Measurements from ENCODE around the gene ABCA13. TPM values are rescaled to one million over a fixed set of nuclear protein-coding genes. Genes with fewer than 3 reads are reported as not detected.

Gene ABCA13
- total RNA-seq, 1 donor, result 0.21 TPM

DNA sequence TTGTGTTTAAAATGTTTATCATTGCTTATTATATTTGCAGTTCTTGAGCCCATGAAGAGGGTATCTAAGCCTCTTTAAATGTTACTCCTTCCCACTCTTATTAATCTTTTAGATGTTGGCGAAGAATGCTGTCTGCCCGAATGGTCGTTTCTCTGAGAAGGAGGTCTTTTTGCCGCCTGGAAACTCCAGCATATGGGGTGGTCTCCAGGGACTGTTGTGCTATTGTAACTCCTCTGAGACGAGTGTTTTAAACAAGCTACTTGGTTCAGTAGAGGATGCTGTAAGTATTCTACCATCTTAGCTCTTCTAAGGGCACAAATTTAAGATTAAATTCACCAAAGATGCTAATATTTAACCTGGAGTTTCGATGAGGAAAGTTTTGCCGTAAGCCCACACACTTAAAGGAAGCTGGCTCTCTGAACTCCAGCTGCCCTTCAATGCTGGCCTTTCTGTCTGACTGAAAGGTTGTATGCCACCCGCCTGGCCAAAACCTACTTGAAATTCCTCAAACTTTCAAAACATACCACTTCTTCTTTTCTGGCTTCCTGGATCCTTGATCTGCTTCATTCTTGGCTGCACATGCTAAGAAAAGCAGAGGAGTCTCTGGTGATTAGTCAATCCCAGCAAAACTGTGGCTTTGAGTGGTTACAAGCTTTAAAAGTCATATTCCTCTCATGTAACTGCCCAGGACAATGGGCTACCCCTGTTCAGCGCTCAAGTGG is 74.7 kb downstream of the ABCA13 start:
- peaks cover 22% of the 10 kb centered on the region for H3K4me1 ChIP-seq (ENCODE audit: insufficient read depth, low read length)
- H3K9me3 ChIP-seq (ENCODE audit: low read depth, low read length), result no peaks in the 10 kb centered on the region
- no peaks in the 10 kb centered on the region for H3K27me3 ChIP-seq (ENCODE audit: insufficient read depth, low read length)
- H3K4me3 ChIP-seq (ENCODE audit: low read length), result no peak overlapping the region

DNA sequence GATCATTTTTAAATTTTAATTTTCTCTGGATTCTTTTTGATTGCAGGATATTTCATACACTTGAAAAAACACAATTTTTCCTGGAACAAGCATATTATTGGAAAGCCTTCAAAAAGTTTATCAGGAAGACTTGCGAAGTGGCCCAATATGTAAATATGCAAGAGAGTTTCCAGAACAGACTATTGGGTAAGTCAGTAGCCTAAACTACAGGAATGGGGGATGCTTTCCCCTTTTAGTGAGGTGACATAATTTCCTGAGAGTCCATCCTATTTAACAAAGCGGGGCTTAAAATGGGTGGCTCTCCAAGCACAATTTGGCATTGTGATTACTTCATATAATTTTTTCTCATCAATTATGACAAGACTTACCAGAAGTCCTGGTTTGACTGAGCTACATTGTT is 77.9 kb downstream of the ABCA13 start:
- peaks cover 21% of the 10 kb centered on the region for H3K4me1 ChIP-seq (ENCODE audit: insufficient read depth, low read length)
- no peaks in the 10 kb centered on the region for H3K27me3 ChIP-seq (ENCODE audit: insufficient read depth, low read length)
- H3K4me3 ChIP-seq (ENCODE audit: low read length), result no peak overlapping the region
- no peaks in the 10 kb centered on the region for H3K9me3 ChIP-seq (ENCODE audit: low read depth, low read length)

DNA sequence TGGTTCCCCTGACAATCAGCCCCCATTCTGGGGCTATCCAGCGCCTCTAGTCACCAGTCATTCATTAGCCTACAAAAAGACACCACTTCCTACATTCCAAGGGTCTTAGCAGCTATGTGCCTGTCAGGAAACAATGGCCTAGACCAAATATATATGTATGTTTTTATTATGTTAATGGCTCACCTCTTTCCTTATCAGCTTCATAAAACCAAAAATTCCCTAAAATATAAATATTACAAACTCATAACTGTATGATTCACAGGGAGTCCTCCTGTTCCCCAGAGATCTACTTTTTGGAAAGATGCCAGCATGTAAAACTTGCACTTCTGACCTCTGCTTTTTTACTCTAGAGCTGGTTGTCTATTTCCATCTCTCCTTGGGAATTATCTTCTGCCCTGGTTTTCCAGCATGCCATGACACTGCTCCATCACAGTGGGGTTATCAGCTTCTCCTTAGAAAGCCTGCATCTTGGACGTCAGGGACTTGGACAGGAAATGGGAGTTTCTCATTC is 79.2 kb downstream of the ABCA13 start:
- Histone ChIP-seq H3K27me3 (ENCODE audit: insufficient read depth, low read length) (no peaks in the 10 kb centered on the region), H3K9me3 (ENCODE audit: low read depth, low read length) (no peaks in the 10 kb centered on the region), H3K4me3 (ENCODE audit: low read length) (no peak overlapping the region), H3K4me1 (ENCODE audit: insufficient read depth, low read length) (peaks cover 8% of the 10 kb centered on the region)

DNA sequence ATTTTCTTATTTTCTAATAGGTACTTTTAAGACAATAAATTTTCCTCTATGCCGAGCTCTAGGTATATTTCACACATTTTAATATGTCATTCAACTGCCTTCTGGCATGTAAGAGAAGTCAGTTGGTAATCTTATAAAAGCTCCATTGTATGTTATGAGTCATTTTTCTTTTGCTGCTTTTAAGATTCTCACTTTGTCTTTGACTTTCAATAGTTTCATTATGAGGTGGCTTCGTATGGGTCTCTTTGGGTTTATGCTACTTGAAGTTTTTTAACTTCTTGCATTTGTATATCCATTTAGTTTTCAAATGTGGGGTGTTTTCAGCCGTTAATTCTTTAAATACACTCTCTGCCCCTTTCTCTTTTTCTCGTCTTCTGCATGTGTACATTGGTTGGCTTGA is 80.5 kb downstream of the ABCA13 start:
- H3K4me1 ChIP-seq (ENCODE audit: insufficient read depth, low read length), result no peaks in the 10 kb centered on the region
- no peak overlapping the region for H3K4me3 ChIP-seq (ENCODE audit: low read length)
- no peaks in the 10 kb centered on the region for H3K9me3 ChIP-seq (ENCODE audit: low read depth, low read length)
- H3K27me3 ChIP-seq (ENCODE audit: insufficient read depth, low read length), result no peaks in the 10 kb centered on the region

DNA sequence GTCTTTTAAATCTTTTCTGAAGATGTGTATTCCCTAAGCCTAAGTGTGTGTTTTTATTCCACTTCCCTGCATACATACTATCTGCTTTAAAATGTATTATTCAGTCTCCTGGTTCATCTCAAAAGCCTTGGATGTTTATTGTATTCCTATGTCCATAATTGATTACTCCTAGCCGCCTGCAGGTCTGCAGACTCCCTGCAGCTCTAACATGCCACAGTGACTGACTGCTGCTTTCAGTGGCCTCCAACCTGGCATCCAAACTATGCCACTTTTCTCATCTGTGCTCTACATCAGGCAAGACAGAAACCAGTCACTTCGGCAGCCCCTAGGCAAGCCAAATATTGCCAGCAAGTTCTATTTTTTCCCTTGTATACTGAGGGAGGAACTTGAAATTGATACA is 81.7 kb downstream of the ABCA13 start:
- Histone ChIP-seq H3K27me3 (ENCODE audit: insufficient read depth, low read length) (no peaks in the 10 kb centered on the region), H3K9me3 (ENCODE audit: low read depth, low read length) (no peaks in the 10 kb centered on the region), H3K4me1 (ENCODE audit: insufficient read depth, low read length) (no peaks in the 10 kb centered on the region), H3K4me3 (ENCODE audit: low read length) (no peak overlapping the region)

DNA sequence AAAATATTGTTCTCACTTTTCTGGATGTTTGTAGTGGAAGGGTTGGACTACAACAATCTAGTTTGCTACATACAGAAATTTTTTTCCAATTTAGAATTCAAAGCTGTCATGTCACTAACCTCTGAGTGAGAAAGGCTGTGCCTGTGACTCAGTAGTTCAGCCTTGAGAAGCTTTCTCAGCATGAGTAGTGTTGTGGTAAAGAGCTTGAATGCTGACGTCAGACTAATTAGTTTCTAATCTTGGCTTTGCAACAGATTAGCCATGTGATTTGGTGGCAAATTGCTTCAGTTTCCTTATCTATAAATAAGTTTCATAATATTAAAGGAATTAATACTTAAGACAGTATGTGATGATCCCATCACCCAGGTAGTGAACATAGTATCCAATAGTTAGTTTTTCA is 83.8 kb downstream of the ABCA13 start:
- no peaks in the 10 kb centered on the region for H3K9me3 ChIP-seq (ENCODE audit: low read depth, low read length)
- no peak overlapping the region for H3K4me3 ChIP-seq (ENCODE audit: low read length)
- H3K27me3 ChIP-seq (ENCODE audit: insufficient read depth, low read length), result no peaks in the 10 kb centered on the region
- H3K4me1 ChIP-seq (ENCODE audit: insufficient read depth, low read length), result no peaks in the 10 kb centered on the region

DNA sequence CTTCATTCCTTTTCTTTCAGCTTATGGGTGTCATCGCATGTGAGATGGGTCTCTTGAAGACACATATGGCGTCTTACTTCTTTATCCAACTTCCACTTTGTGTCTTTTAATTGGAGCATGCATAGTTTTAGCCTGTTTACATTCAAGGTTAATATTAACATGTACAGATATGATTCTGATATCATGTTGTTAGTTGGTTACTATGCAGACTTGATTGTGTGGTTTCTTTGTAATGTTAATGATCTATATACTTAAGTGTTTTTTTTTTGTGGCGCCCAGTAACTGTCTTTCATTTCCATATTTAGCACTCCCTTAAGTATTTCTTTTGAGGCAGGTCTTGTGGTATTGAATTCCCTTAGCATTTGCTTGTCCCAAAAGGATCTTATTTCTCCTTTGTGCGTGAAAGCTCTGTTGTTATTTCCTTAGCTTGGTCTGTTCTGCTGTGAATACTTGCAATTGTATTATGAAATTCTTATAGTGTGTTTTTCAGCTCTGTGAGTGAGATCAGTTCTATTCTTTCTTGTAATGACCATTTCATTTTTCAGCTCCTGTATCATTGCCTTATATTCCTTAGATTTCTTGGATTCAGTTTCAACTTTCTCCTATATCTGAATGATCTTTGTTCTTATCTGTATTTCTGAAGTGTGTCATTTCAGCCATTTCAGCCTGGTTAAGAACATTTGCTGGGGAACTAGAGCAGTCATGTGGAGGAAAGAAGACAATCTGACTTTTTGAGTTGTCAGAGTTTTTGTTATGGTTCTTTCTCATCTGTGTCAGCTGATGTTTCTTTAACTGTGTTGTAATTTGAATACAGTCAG is 88.4 kb downstream of the ABCA13 start:
- Histone ChIP-seq H3K9me3 (ENCODE audit: low read depth, low read length) (no peaks in the 10 kb centered on the region), H3K4me1 (ENCODE audit: insufficient read depth, low read length) (no peaks in the 10 kb centered on the region), H3K4me3 (ENCODE audit: low read length) (no peak overlapping the region), H3K27me3 (ENCODE audit: insufficient read depth, low read length) (no peaks in the 10 kb centered on the region)

DNA sequence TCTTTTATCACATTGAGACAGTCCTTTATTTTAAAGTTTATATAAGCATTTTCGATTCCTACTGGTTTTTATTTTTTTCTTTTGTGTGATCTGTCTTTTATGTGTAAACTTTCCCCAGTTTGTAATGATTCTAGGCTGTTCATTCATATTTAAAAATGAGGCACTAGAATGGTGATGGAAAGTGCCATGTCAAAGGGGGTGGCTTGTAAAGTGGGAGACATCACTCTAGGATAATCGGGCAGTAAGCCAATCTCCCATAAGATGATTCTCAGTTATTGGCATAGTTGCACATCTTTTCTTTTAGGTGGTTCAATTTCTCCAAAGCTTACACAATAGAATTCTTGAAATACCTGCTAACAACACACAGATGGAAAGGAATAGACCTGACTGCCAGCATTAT is 90.4 kb downstream of the ABCA13 start:
- H3K4me1 ChIP-seq (ENCODE audit: insufficient read depth, low read length), result no peaks in the 10 kb centered on the region
- no peak overlapping the region for H3K4me3 ChIP-seq (ENCODE audit: low read length)
- H3K9me3 ChIP-seq (ENCODE audit: low read depth, low read length), result no peaks in the 10 kb centered on the region
- no peaks in the 10 kb centered on the region for H3K27me3 ChIP-seq (ENCODE audit: insufficient read depth, low read length)

DNA sequence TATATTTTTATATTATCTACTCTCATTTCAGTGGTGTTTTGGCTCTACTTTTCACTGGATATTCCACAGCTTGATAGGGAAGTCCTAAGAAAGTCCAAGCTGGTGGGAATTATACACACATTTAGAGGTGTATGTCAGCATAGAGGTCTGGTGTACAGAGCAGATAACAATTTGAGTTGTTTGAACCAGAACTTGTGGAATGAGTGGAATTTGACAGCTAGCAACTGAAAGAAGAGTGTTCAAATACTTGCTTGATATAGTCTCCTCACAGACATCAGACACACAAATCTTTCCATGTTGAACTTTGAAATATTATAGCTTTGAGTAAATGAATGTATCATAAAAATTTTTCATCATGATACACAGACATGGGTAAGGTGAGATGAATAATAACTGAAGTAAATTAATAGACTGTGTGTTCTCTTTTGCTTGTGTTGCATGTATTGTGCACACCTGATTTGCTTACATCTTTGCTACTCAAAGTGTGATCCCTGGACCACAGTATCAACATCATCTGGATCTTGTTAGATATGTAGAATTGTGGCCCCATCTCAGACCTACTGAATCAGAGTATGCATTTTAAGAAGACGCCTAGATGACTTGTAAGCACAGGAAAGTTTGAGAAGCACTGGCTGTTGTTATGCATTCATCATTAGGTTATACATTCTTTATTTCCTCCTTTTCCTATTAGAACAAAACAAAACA is 91.5 kb downstream of the ABCA13 start:
- H3K9me3 ChIP-seq (ENCODE audit: low read depth, low read length), result no peaks in the 10 kb centered on the region
- no peaks in the 10 kb centered on the region for H3K4me1 ChIP-seq (ENCODE audit: insufficient read depth, low read length)

DNA sequence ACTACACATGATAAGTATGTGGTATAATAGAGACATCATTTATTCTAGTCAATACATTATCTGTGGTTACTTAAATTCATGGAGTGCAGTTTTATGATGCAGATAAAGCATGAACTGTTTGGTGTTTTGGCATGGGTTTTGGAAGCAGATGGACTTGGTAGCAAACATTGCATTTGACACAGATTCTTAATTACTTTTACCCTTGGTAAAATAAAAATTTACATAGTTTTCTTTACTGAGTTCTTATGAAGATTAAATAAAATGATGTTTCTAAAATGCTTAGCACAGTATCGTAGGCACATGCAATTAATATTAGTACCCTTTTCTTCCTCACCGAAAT is 92.0 kb downstream of the ABCA13 start:
- Histone ChIP-seq H3K27me3 (ENCODE audit: insufficient read depth, low read length) (no peaks in the 10 kb centered on the region), H3K4me1 (ENCODE audit: insufficient read depth, low read length) (no peaks in the 10 kb centered on the region), H3K9me3 (ENCODE audit: low read depth, low read length) (no peaks in the 10 kb centered on the region), H3K4me3 (ENCODE audit: low read length) (no peak overlapping the region)

More for the DNA sequence above, 91.5 kb downstream of the ABCA13 start:
- Histone ChIP-seq H3K4me3 (ENCODE audit: low read length) (no peak overlapping the region), H3K27me3 (ENCODE audit: insufficient read depth, low read length) (no peaks in the 10 kb centered on the region)

DNA sequence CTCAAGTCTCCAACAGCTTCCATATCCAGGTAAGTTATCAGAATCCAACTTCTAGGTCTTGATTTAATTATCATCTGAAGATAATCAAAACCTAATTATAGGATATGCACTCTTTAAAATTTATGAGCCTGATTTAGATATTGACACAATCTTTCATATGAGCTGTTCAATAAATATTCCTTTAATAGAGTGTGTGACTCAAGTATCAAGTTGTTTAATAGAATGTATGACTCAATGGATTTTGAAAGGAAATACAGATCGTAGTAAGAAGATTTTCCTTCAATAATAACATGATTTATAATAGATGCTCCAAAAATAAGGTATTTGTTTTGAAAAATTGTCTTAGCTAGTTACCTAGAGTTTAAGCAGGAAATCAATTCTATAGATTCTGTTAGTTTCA is 97.8 kb downstream of the ABCA13 start:
- H3K27me3 ChIP-seq (ENCODE audit: insufficient read depth, low read length), result no peaks in the 10 kb centered on the region
- H3K4me1 ChIP-seq (ENCODE audit: insufficient read depth, low read length), result no peaks in the 10 kb centered on the region
- no peaks in the 10 kb centered on the region for H3K9me3 ChIP-seq (ENCODE audit: low read depth, low read length)
- H3K4me3 ChIP-seq (ENCODE audit: low read length), result no peak overlapping the region

DNA sequence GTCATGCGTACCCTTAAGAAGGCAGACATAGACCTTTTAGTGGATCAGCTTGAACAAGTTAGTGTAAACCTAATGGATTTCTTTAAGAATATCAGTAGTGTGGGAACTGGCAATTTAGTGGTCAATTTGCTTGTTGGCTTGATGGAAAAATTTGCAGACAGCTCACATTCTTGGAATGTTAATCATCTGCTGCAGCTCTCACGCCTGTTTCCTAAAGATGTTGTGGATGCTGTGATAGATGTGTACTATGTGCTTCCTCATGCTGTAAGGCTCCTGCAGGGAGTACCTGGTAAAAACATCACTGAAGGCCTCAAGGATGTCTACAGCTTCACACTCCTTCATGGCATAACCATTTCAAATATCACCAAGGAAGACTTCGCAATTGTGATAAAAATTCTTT is 103.4 kb downstream of the ABCA13 start:
- Histone ChIP-seq H3K9me3 (ENCODE audit: low read depth, low read length) (no peaks in the 10 kb centered on the region), H3K4me3 (ENCODE audit: low read length) (no peak overlapping the region), H3K27me3 (ENCODE audit: insufficient read depth, low read length) (no peaks in the 10 kb centered on the region), H3K4me1 (ENCODE audit: insufficient read depth, low read length) (no peaks in the 10 kb centered on the region)

DNA sequence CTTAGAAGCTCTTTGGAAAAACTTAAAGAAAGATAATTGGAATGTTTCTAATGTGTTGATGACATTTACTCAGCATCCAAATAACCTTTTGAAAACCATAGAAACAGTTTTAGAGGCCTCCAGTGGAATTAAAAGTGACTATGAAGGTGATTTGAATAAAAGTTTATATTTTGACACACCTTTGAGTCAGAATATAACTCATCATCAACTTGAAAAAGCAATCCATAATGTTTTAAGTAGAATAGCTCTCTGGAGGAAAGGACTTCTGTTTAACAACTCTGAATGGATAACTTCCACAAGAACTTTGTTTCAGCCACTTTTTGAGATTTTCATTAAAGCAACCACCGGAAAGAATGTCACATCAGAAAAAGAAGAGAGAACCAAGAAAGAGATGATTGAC is 108.2 kb downstream of the ABCA13 start:
- no peaks in the 10 kb centered on the region for H3K4me1 ChIP-seq (ENCODE audit: insufficient read depth, low read length)
- no peaks in the 10 kb centered on the region for H3K9me3 ChIP-seq (ENCODE audit: low read depth, low read length)
- no peaks in the 10 kb centered on the region for H3K27me3 ChIP-seq (ENCODE audit: insufficient read depth, low read length)
- no peak overlapping the region for H3K4me3 ChIP-seq (ENCODE audit: low read length)

DNA sequence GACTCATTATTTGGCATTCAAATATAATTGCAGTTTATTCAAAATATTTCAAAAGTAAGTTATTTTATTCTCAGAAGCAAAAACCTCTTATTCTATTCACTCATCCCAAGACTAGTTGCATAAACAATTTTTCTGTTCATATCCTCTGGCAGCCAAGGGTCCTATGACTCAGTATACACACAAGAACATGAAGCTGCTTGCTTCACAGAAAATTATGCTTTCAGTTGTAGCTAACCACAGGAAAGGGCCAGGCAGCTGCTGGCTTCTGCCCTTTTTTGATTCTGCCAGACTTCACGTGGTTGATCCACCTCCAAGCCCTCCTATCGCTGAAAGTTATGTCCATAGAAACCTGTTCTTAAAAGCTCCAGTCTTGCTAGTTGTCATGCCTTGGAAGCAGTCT is 108.8 kb downstream of the ABCA13 start:
- no peaks in the 10 kb centered on the region for H3K4me1 ChIP-seq (ENCODE audit: insufficient read depth, low read length)
- no peak overlapping the region for H3K4me3 ChIP-seq (ENCODE audit: low read length)
- no peaks in the 10 kb centered on the region for H3K27me3 ChIP-seq (ENCODE audit: insufficient read depth, low read length)
- no peaks in the 10 kb centered on the region for H3K9me3 ChIP-seq (ENCODE audit: low read depth, low read length)

DNA sequence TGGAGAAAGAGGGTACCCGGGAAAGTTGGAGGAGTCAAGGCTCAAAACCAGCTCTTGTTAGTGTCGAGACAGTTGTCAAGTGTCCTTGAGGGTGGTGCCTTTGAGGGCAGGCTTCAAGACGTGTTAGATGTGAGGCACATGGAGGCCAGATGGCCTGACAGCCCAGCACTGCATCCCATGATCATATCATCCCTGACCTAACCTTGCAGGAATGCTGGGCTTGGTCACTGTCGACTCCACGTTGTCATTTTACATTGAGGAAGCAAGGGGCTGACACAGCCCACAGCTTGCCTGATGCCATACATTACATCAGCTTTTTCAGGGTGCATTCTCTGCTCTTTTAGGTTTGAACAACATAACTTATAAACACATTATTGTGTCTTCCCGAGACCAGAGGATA is 114.1 kb downstream of the ABCA13 start:
- Histone ChIP-seq H3K4me3 (ENCODE audit: low read length) (no peak overlapping the region), H3K9me3 (ENCODE audit: low read depth, low read length) (no peaks in the 10 kb centered on the region), H3K4me1 (ENCODE audit: insufficient read depth, low read length) (no peaks in the 10 kb centered on the region), H3K27me3 (ENCODE audit: insufficient read depth, low read length) (no peaks in the 10 kb centered on the region)

All from mononuclear cell (primary cell).